Endothelial cell of umbilical vein (primary cell): ENCODE results near the gene ASXL2.

Source experiments
- EZH2 ChIP-seq: IDR thresholded peaks from 2 replicates; pipeline ENCODE4 v1.6.1; 2012; ENCODE audit warnings: borderline replicate concordance, low read depth, mild to moderate bottlenecking, moderate library complexity, low read length, inconsistent platforms; ENCODE audit not compliant: severe bottlenecking
- TF ChIP-seq, protein P1 (sequence below), 2 donors: IDR thresholded peaks; 1 replicate in 1 of 2; 2 replicates in 1 of 2; pipeline ENCODE4 v1.5.1; 2011; ENCODE audit warnings: low read length in 2 of 2, mild to moderate bottlenecking in 2 of 2, moderate library complexity in 2 of 2, control low read depth in 1 of 2, inconsistent platforms in 1 of 2, low read depth in 1 of 2; ENCODE audit not compliant: insufficient read depth in 1 of 2; ENCODE audit errors: extremely low read depth in 1 of 2

GRCh38 chr2:25722224-25722623, 156.1 kb downstream of the ASXL2 start:
- TF ChIP-seq, protein P1, sequence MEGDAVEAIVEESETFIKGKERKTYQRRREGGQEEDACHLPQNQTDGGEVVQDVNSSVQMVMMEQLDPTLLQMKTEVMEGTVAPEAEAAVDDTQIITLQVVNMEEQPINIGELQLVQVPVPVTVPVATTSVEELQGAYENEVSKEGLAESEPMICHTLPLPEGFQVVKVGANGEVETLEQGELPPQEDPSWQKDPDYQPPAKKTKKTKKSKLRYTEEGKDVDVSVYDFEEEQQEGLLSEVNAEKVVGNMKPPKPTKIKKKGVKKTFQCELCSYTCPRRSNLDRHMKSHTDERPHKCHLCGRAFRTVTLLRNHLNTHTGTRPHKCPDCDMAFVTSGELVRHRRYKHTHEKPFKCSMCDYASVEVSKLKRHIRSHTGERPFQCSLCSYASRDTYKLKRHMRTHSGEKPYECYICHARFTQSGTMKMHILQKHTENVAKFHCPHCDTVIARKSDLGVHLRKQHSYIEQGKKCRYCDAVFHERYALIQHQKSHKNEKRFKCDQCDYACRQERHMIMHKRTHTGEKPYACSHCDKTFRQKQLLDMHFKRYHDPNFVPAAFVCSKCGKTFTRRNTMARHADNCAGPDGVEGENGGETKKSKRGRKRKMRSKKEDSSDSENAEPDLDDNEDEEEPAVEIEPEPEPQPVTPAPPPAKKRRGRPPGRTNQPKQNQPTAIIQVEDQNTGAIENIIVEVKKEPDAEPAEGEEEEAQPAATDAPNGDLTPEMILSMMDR (IDR thresholded peaks at IDR 0.05; ENCODE audit: extremely low read depth in 1 of 2, insufficient read depth in 1 of 2, low read depth in 1 of 2, low read length in 2 of 2) = no peak
- no peak for TF ChIP-seq EZH2
